Measurements from ENCODE around the gene PILRB. TPM values are rescaled to one million over a fixed set of nuclear protein-coding genes. Genes with fewer than 3 reads are reported as not detected.

Gene PILRB
- total RNA-seq, 1 experiment from 2014 or later: 56.2 TPM

- no peak overlapping the region for H3K27ac Mint-ChIP-seq (ENCODE audit: low read depth, unreplicated experiment)
- no TSS peak for BruUV-seq (replicated peaks)
- no peaks in the 10 kb centered on the region for H3K9me3 Mint-ChIP-seq (ENCODE audit: unreplicated experiment)
- no peak overlapping the region for H3K4me3 Mint-ChIP-seq (ENCODE audit: unreplicated experiment)
- H3K36me3 Mint-ChIP-seq (ENCODE audit: insufficient read depth, unreplicated experiment): no peaks in the 10 kb centered on the region
- intact Hi-C loops (cut with micrococcal nuclease): no loop called here
- ChIA-PET CTCF (interaction anchor here (0.6 to 1.9 kb wide), 2 partner anchors 8 to 173 kb away, joined by 3 to 16 read pairs; no protein-coding TSS in a partner anchor), POLR2A (interaction anchor here (1.0 to 1.4 kb wide), 3 partner anchors 9 to 21 kb away, joined by 3 to 9 read pairs (median 6); partner anchors contain the start of genes MEPCE and ZCWPW1)
- no peak for DNase-seq (ENCODE audit: unreplicated experiment)
- H3K4me1 Mint-ChIP-seq (ENCODE audit: insufficient read depth, unreplicated experiment): no peaks in the 10 kb centered on the region
- no peaks in the 10 kb centered on the region for H3K27me3 Mint-ChIP-seq (ENCODE audit: insufficient read depth, unreplicated experiment)
- TF ChIP-seq CTCF (IDR thresholded peaks at IDR 0.05; ENCODE audit: unreplicated experiment): no peak
Observed at GRCh38 chr7:100415448-100415847, 57.5 kb downstream of the PILRB start.

Other genes with a start within 250 kb of the PILRB start
- gene TAF6, start 238.8 kb upstream of the PILRB start, total RNA-seq (2022): 47.2 and 58.9 TPM in 2 replicates
- gene CNPY4, start 238.5 kb upstream of the PILRB start, total RNA-seq (2022): 2.9 and 3.0 TPM in 2 replicates
- gene MBLAC1, start 231.2 kb upstream of the PILRB start, total RNA-seq (2022): 2.5 and 3.2 TPM in 2 replicates
- gene LAMTOR4, start 209.2 kb upstream of the PILRB start, total RNA-seq (2022): 76.6 and 87.3 TPM in 2 replicates
- 18.0 and 21.7 TPM in 2 replicates for gene TRAPPC14, start 199.4 kb upstream of the PILRB start, total RNA-seq (2022)
- gene GAL3ST4, start 189.5 kb upstream of the PILRB start, total RNA-seq (2022): 0.17 and 0.26 TPM in 2 replicates
- gene GPC2, start 180.7 kb upstream of the PILRB start, total RNA-seq (2022): 0.65 and 1.0 TPM in 2 replicates
- 1.1 and 1.5 TPM in 2 replicates for gene STAG3, start 180.2 kb upstream of the PILRB start, total RNA-seq (2022)
- gene PVRIG, start 138.2 kb upstream of the PILRB start, total RNA-seq (2022): 0.74 TPM in 1 of 2 replicates, not detected in the other
- not detected in 2 replicates for gene SPDYE3, start 50.4 kb upstream of the PILRB start, total RNA-seq (2022)
- 0.65 and 1.6 TPM in 2 replicates for gene PILRA, start 15.4 kb downstream of the PILRB start, total RNA-seq (2022)
- gene ZCWPW1, start 70.6 kb downstream of the PILRB start, total RNA-seq (2022): 6.5 and 8.5 TPM in 2 replicates
- gene MEPCE, start 71.7 kb downstream of the PILRB start, total RNA-seq (2022): 42.8 and 59.9 TPM in 2 replicates
- 38.5 and 45.3 TPM in 2 replicates for gene PPP1R35, start 78.4 kb downstream of the PILRB start, total RNA-seq (2022)
- 0.49 and 0.74 TPM in 2 replicates for gene SPACDR, start 106.1 kb downstream of the PILRB start, total RNA-seq (2022)
- gene TSC22D4, start 121.1 kb downstream of the PILRB start, total RNA-seq (2022): 36.0 and 43.8 TPM in 2 replicates
- gene NYAP1, start 125.8 kb downstream of the PILRB start, total RNA-seq (2022): 0.21 TPM in 1 of 2 replicates, not detected in the other
- gene AGFG2, start 181.1 kb downstream of the PILRB start, total RNA-seq (2022): 8.4 and 11.9 TPM in 2 replicates
- 1.2 and 2.9 TPM in 2 replicates for gene SAP25, start 215.8 kb downstream of the PILRB start, total RNA-seq (2022)
- gene LRCH4, start 228.0 kb downstream of the PILRB start, total RNA-seq (2022): 21.4 and 22.3 TPM in 2 replicates
- 0.37 and 1.1 TPM in 2 replicates for gene FBXO24, start 228.2 kb downstream of the PILRB start, total RNA-seq (2022)
- 2.0 and 3.6 TPM in 2 replicates for gene PCOLCE, start 244.2 kb downstream of the PILRB start, total RNA-seq (2022)